AG20443 (cell line): ENCODE data around the gene TMEM179B.

Source experiments
- DNase-seq: peaks from one replicate; pipeline ENCODE4 v3.0.0; 2012; ENCODE audit warnings: low spot score, mixed read lengths

TMEM179B gene

GRCh38 chr11:62832336-62833234 is 45.4 kb downstream of the TMEM179B start, which contains the start of gene TEX54:
TEX54 (minus strand) TSS chr11:62832841.
- DNase-seq = peak; percentile 32

- DNase-seq = no peak
These were observed 48.1 kb downstream of the TMEM179B start for GRCh38 chr11:62835336-62835735.

GRCh38 chr11:62839050-62839945 is 52.1 kb downstream of the TMEM179B start, which contains the start of gene WDR74:
WDR74 (minus strand) TSS chr11:62839590; CDS start chr11:62839570, 20 bp downstream.
- DNase-seq = peak; percentile 86
